ENCODE data around the gene AXDND1. TPM values are rescaled to one million over a fixed set of nuclear protein-coding genes. Genes with fewer than 3 reads are reported as not detected.

AXDND1 gene
- total RNA-seq, 1 donor from 2014 or later: not detected

- no peak within 1 kb of the TSS for H3K27ac ChIP-seq
- H3K4me3 ChIP-seq: no peak within 1 kb of the TSS
- no peak for DNase-seq (ENCODE audit: extremely low spot score in 2 of 2)
- no peaks in the 10 kb centered on the region for H3K9me3 ChIP-seq
- peaks cover 6% of the 10 kb centered on the region for H3K4me1 ChIP-seq
- no peaks in the 10 kb centered on the region for H3K36me3 ChIP-seq
- H3K27me3 ChIP-seq: no peaks in the 10 kb centered on the region
- TF ChIP-seq POLR2AphosphoS5 (IDR thresholded peaks at IDR 0.05; ENCODE audit: insufficient read depth in 1 of 2, low read depth in 1 of 2): no peak
- intact Hi-C loops (cut with DNase I): no loop called here
Observed at GRCh38 chr1:179591592-179592580, 226.1 kb downstream of the AXDND1 start, which contains the start of gene TDRD5. TSS of gene TDRD5 (plus strand) at chr1:179591832. CDS start at chr1:179592616, 784 bp downstream.

- Histone ChIP-seq H3K4me3 (no peak overlapping the region), H3K4me1 (no peaks in the 10 kb centered on the region), H3K27me3 (no peaks in the 10 kb centered on the region), H3K36me3 (no peaks in the 10 kb centered on the region), H3K27ac (no peak overlapping the region), H3K9me3 (no peaks in the 10 kb centered on the region)
- DNase-seq (ENCODE audit: extremely low spot score in 2 of 2): no peak
- intact Hi-C loops (cut with DNase I): no loop called here
- TF ChIP-seq CTCF (IDR thresholded peaks at IDR 0.05): no peak
- no peak for TF ChIP-seq POLR2AphosphoS5 (IDR thresholded peaks at IDR 0.05; ENCODE audit: insufficient read depth in 1 of 2, low read depth in 1 of 2)
- TF ChIP-seq POLR2A (IDR thresholded peaks at IDR 0.05): no peak
Observed at GRCh38 chr1:179598631-179599030, 232.9 kb downstream of the AXDND1 start.

GRCh38 chr1:179599623-179600249 lies 234.0 kb downstream of the AXDND1 start:
- TF ChIP-seq CTCF (IDR thresholded peaks at IDR 0.05) (no peak), POLR2A (IDR thresholded peaks at IDR 0.05) (no peak), POLR2AphosphoS5 (IDR thresholded peaks at IDR 0.05; ENCODE audit: insufficient read depth in 1 of 2, low read depth in 1 of 2) (no peak)
- intact Hi-C loops (cut with DNase I): no loop called here
- H3K27me3 ChIP-seq: no peaks in the 10 kb centered on the region
- H3K4me1 ChIP-seq: no peaks in the 10 kb centered on the region
- DNase-seq (ENCODE audit: extremely low spot score in 2 of 2): no peak
- H3K27ac ChIP-seq: no peak overlapping the region
- no peak overlapping the region for H3K4me3 ChIP-seq
- no peaks in the 10 kb centered on the region for H3K9me3 ChIP-seq
- no peaks in the 10 kb centered on the region for H3K36me3 ChIP-seq

GRCh38 chr1:179601093-179601492 lies 235.3 kb downstream of the AXDND1 start:
- Histone ChIP-seq H3K9me3 (no peaks in the 10 kb centered on the region), H3K4me1 (no peaks in the 10 kb centered on the region), H3K27me3 (no peaks in the 10 kb centered on the region), H3K4me3 (no peak overlapping the region), H3K36me3 (no peaks in the 10 kb centered on the region), H3K27ac (no peak overlapping the region)
- DNase-seq (ENCODE audit: extremely low spot score in 2 of 2): no peak
- intact Hi-C loops (cut with DNase I): no loop called here
- TF ChIP-seq CTCF (IDR thresholded peaks at IDR 0.05) (no peak), POLR2AphosphoS5 (IDR thresholded peaks at IDR 0.05; ENCODE audit: insufficient read depth in 1 of 2, low read depth in 1 of 2) (no peak), POLR2A (IDR thresholded peaks at IDR 0.05) (no peak)

Small RNA genes lying within 50 kb of the gene (small RNA-seq; reads per million reads assigned to genes)
- not detected for gene MEF2AP1
- gene RNU5F-2P: not detected

Other genes starting within 250 kb of the AXDND1 start
- 15.0 TPM for gene ABL2, start 136.3 kb upstream of the AXDND1 start, total RNA-seq
- gene SOAT1, start 72.2 kb upstream of the AXDND1 start, total RNA-seq: 10.3 TPM
- gene NPHS2, start 210.0 kb downstream of the AXDND1 start, total RNA-seq: not detected
- gene TDRD5, start 225.9 kb downstream of the AXDND1 start, total RNA-seq: not detected

Data from vagina (tissue), 2 donors.